Sigmoid colon (tissue), 3 donors: ENCODE results near the gene CHN2.

Source experiments
- CTCF ChIP-seq, 4 experiments: fragments of 450-650 bp in 3 of 4; fragments of 200-600 bp in 1 of 4; IDR thresholded peaks; one replicate each; pipeline ENCODE4 v1.5.1; 2016 to 2019; ENCODE audit warnings: antibody characterized with exemption in 4 of 4, mild to moderate bottlenecking in 3 of 4, moderate library complexity in 2 of 4
- POLR2A ChIP-seq, 2 donors: fragments of 450-650 bp; IDR thresholded peaks; one replicate each; pipeline ENCODE4 v1.6.1; 2016; ENCODE audit warnings: antibody characterized with exemption in 2 of 2, mild to moderate bottlenecking in 2 of 2, moderate library complexity in 2 of 2

- TF ChIP-seq CTCF (IDR thresholded peaks at IDR 0.05) = no peak
- no peak for TF ChIP-seq POLR2A (IDR thresholded peaks at IDR 0.05)
Observed at GRCh38 chr7:29327455-29327854, 132.9 kb downstream of the CHN2 start.
